KMS-11 (cell line): ENCODE measurements around the gene OTUD7B.

Source experiments
- H2AFZ ChIP-seq: fragments of 200-600 bp; sonication (generic); 2 replicates; pipeline ENCODE4 v1.6.1; 2016; ENCODE audit warnings: antibody characterized with exemption, mixed run types, low read depth
- H3K27ac ChIP-seq: fragments of 200-600 bp; sonication (generic); 2 replicates; pipeline ENCODE4 v1.6.1; 2016; ENCODE audit warnings: mild to moderate bottlenecking, mixed run types
- H3K27me3 ChIP-seq: fragments of 200-600 bp; sonication (generic); 2 replicates; pipeline ENCODE4 v1.6.1; 2017; ENCODE audit warnings: mild to moderate bottlenecking, low read depth, mixed run types, moderate library complexity; ENCODE audit not compliant: insufficient read depth
- H3K36me3 ChIP-seq: fragments of 200-600 bp; sonication (generic); 2 replicates; pipeline ENCODE4 v1.6.1; 2017; ENCODE audit warnings: mild to moderate bottlenecking, mixed run types; ENCODE audit not compliant: insufficient read depth
- H3K4me1 ChIP-seq: fragments of 200-600 bp; sonication (generic); 2 replicates; pipeline ENCODE4 v1.6.1; 2016; ENCODE audit warnings: mild to moderate bottlenecking, low read depth, mixed run types; ENCODE audit not compliant: poor library complexity, severe bottlenecking
- H3K4me2 ChIP-seq: fragments of 200-600 bp; sonication (generic); 2 replicates; pipeline ENCODE4 v1.7.0; 2016; ENCODE audit warnings: mild to moderate bottlenecking, mixed run types
- H3K4me3 ChIP-seq: fragments of 200-600 bp; sonication (generic); IDR thresholded peaks from 2 replicates; pipeline ENCODE4 v1.6.1; 2017; ENCODE audit warnings: low read depth, low read length, mixed read lengths; ENCODE audit not compliant: insufficient read depth
- H3K79me2 ChIP-seq: fragments of 200-600 bp; sonication (generic); 2 replicates; pipeline ENCODE4 v1.6.1; 2016; ENCODE audit warnings: low read depth, mixed run types; ENCODE audit not compliant: insufficient read depth
- H3K9ac ChIP-seq: fragments of 200-600 bp; sonication (generic); 2 replicates; pipeline ENCODE4 v1.6.1; 2016; ENCODE audit warnings: mild to moderate bottlenecking, mixed run types
- H4K20me1 ChIP-seq: fragments of 200-600 bp; sonication (generic); 2 replicates; pipeline ENCODE4 v1.6.1; 2016; ENCODE audit warnings: mild to moderate bottlenecking, mixed run types; ENCODE audit not compliant: insufficient read depth
- CTCF ChIP-seq: fragments of 200-600 bp; sonication (generic); conservative IDR thresholded peaks from 2 replicates; pipeline ENCODE4 v1.6.1; 2017; ENCODE audit warnings: low read depth, mild to moderate bottlenecking, antibody characterized with exemption, low read length, moderate library complexity, mixed read lengths

The OTUD7B gene

GRCh38 chr1:149927563-149928400 is 82.7 kb downstream of the OTUD7B start, which contains the start of gene SF3B4:
Gene SF3B4, minus strand, starts transcription at chr1:149927803. Its CDS starts 44 bp downstream, at chr1:149927759.
- H3K4me2 ChIP-seq = peak within 1 kb of the TSS; percentile 80
- peak within 1 kb of the TSS; percentile 75 for H3K9ac ChIP-seq
- H3K4me3 ChIP-seq = peak within 1 kb of the TSS; percentile 100
- H3K27me3 ChIP-seq = no peaks in the 10 kb centered on the region
- peaks cover 32% of the 10 kb centered on the region; the same call in 1 of the 2 replicates for H3K36me3 ChIP-seq
- H3K79me2 ChIP-seq = peaks cover 37% of the 10 kb centered on the region
- H2AFZ ChIP-seq = peak within 1 kb of the TSS; percentile 47
- no peak for TF ChIP-seq CTCF
- peaks cover 33% of the 10 kb centered on the region for H3K4me1 ChIP-seq
- peak within 1 kb of the TSS; percentile 77 for H3K27ac ChIP-seq
- no peaks in the 10 kb centered on the region for H4K20me1 ChIP-seq

GRCh38 chr1:149927056-149927562 is 83.4 kb downstream of the OTUD7B start:
- Histone ChIP-seq H3K9ac (peak overlapping the region; percentile 75), H4K20me1 (no peaks in the 10 kb centered on the region), H3K4me1 (peaks cover 33% of the 10 kb centered on the region), H3K27me3 (no peaks in the 10 kb centered on the region), H3K4me3 (peak overlapping the region; percentile 100), H3K4me2 (peak overlapping the region; percentile 80), H3K79me2 (peaks cover 37% of the 10 kb centered on the region), H3K36me3 (peaks cover 36% of the 10 kb centered on the region; the same call in 1 of the 2 replicates), H3K27ac (peak overlapping the region; percentile 77), H2AFZ (peak overlapping the region; percentile 47)
- TF ChIP-seq CTCF = no peak

DNA sequence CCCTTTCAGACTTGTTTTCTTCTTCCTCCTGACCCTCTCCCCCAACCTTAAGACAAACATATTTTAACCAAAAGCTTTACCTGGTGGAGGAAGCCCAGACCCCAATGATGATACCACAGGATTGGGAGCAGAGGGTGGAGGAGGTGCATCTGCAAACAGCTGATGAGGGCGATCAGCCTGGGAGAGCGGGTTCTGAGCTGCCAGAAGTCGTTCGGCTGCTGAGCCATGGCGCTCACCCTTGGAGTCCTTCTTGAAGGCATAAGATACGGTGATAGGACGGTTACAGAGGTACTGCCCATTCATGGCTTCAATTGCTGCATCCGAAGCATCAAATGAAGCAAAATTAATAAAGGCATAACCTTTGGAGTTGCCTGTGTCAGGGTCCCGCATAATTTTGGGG is 84.2 kb downstream of the OTUD7B start:
- H3K4me1 ChIP-seq = peaks cover 33% of the 10 kb centered on the region
- H3K79me2 ChIP-seq = peaks cover 37% of the 10 kb centered on the region
- H3K4me2 ChIP-seq = peak overlapping the region; percentile 80
- peak overlapping the region; percentile 100 for H3K4me3 ChIP-seq
- no peak for TF ChIP-seq CTCF
- no peak overlapping the region for H3K9ac ChIP-seq
- H2AFZ ChIP-seq = no peak overlapping the region
- no peaks in the 10 kb centered on the region for H4K20me1 ChIP-seq
- H3K27me3 ChIP-seq = no peaks in the 10 kb centered on the region
- H3K27ac ChIP-seq = no peak overlapping the region
- peaks cover 36% of the 10 kb centered on the region; the same call in 1 of the 2 replicates for H3K36me3 ChIP-seq

GRCh38 chr1:149925751-149926150 is 84.8 kb downstream of the OTUD7B start:
- no peak overlapping the region for H3K9ac ChIP-seq
- H3K4me1 ChIP-seq = peaks cover 33% of the 10 kb centered on the region
- H3K4me3 ChIP-seq = no peak overlapping the region
- H4K20me1 ChIP-seq = no peaks in the 10 kb centered on the region
- H3K36me3 ChIP-seq = peaks cover 36% of the 10 kb centered on the region; the same call in 1 of the 2 replicates
- no peaks in the 10 kb centered on the region for H3K27me3 ChIP-seq
- TF ChIP-seq CTCF = no peak
- peak overlapping the region; percentile 80; the same call in 1 of the 2 replicates for H3K4me2 ChIP-seq
- peaks cover 37% of the 10 kb centered on the region for H3K79me2 ChIP-seq
- H2AFZ ChIP-seq = no peak overlapping the region
- H3K27ac ChIP-seq = no peak overlapping the region
